H9 (cell line): ENCODE results near the gene MOV10L1. TPM values are rescaled to one million over a fixed set of nuclear protein-coding genes. Genes with fewer than 3 reads are reported as not detected.

Source experiments
- DNase-seq: peaks from one replicate; pipeline ENCODE4 v3.0.0-alpha.2; 2017
- H2AFZ ChIP-seq: one replicate; pipeline ENCODE4 v1.6.1; 2013; ENCODE audit warnings: mild to moderate bottlenecking, low read length, control low read depth, moderate library complexity
- H2AK5ac ChIP-seq: 2 replicates; pipeline ENCODE4 v1.6.1; 2013; ENCODE audit warnings: low read length, control low read depth, mixed read lengths; ENCODE audit not compliant: insufficient read length
- H2BK120ac ChIP-seq: one replicate; pipeline ENCODE4 v1.6.1; 2013; ENCODE audit warnings: low read depth, mild to moderate bottlenecking, low read length, control low read depth, inconsistent platforms; ENCODE audit not compliant: poor library complexity, severe bottlenecking
- H2BK12ac ChIP-seq: 2 replicates; pipeline ENCODE4 v1.6.1; 2013; ENCODE audit warnings: low read length, control low read depth, mixed read lengths, low read depth; ENCODE audit not compliant: insufficient read length
- H2BK15ac ChIP-seq: 2 replicates; pipeline ENCODE4 v1.6.1; 2013; ENCODE audit warnings: low read depth, low read length, control low read depth
- H2BK20ac ChIP-seq: one replicate; pipeline ENCODE4 v1.6.1; 2013; ENCODE audit warnings: low read depth, mild to moderate bottlenecking, low read length, control low read depth, inconsistent platforms; ENCODE audit not compliant: poor library complexity, severe bottlenecking
- H2BK5ac ChIP-seq: 2 replicates; pipeline ENCODE4 v1.6.1; 2013; ENCODE audit warnings: low read length, control low read depth, mixed read lengths; ENCODE audit not compliant: insufficient read length
- H3K14ac ChIP-seq: 2 replicates; pipeline ENCODE4 v1.6.1; 2013; ENCODE audit warnings: low read length, control low read depth; ENCODE audit not compliant: insufficient read depth
- H3K18ac ChIP-seq: 2 replicates; pipeline ENCODE4 v1.6.1; 2013; ENCODE audit warnings: low read depth, mild to moderate bottlenecking, mixed read lengths, low read length, control low read depth; ENCODE audit not compliant: insufficient read length
- H3K23ac ChIP-seq: 2 replicates; pipeline ENCODE4 v1.6.1; 2013; ENCODE audit warnings: low read length, control low read depth, mixed read lengths, low read depth; ENCODE audit not compliant: insufficient read length
- H3K23me2 ChIP-seq: 2 replicates; pipeline ENCODE4 v1.6.1; 2013; ENCODE audit warnings: low read depth, mild to moderate bottlenecking, mixed read lengths, low read length, control low read depth; ENCODE audit not compliant: insufficient read length, poor library complexity, severe bottlenecking
- H3K27ac ChIP-seq: 2 replicates; pipeline ENCODE4 v1.5.1; 2013; ENCODE audit warnings: low read length, control low read depth, mixed read lengths, low read depth; ENCODE audit not compliant: insufficient read length
- H3K27me3 ChIP-seq: 2 replicates; pipeline ENCODE4 v1.6.1; 2013; ENCODE audit warnings: low read length, control low read depth, inconsistent platforms; ENCODE audit not compliant: insufficient read depth
- H3K4ac ChIP-seq: 2 replicates; pipeline ENCODE4 v1.6.1; 2013; ENCODE audit warnings: low read depth, mild to moderate bottlenecking, control low read depth, inconsistent platforms, low read length, moderate library complexity
- H3K4me1 ChIP-seq: 2 replicates; pipeline ENCODE4 v1.6.1; 2013; ENCODE audit warnings: low read length, control low read depth, inconsistent platforms; ENCODE audit not compliant: insufficient read depth
- H3K4me2 ChIP-seq: 2 replicates; pipeline ENCODE4 v1.6.1; 2013; ENCODE audit warnings: low read length, control low read depth, mixed read lengths; ENCODE audit not compliant: insufficient read length, insufficient read depth
- H3K56ac ChIP-seq: 2 replicates; pipeline ENCODE4 v1.6.1; 2013; ENCODE audit warnings: low read depth, mild to moderate bottlenecking, mixed read lengths, low read length, control low read depth; ENCODE audit not compliant: insufficient read length
- H3K79me1 ChIP-seq: 2 replicates; pipeline ENCODE4 v1.6.1; 2013; ENCODE audit warnings: low read depth, mild to moderate bottlenecking, moderate library complexity, low read length, control low read depth, inconsistent platforms; ENCODE audit not compliant: insufficient read depth, poor library complexity, severe bottlenecking
- H3K79me2 ChIP-seq: 2 replicates; pipeline ENCODE4 v1.6.1; 2013; ENCODE audit warnings: low read length, control low read depth, inconsistent platforms; ENCODE audit not compliant: insufficient read depth
- H3K9ac ChIP-seq: 2 replicates; pipeline ENCODE4 v1.6.1; 2013; ENCODE audit warnings: low read length, control low read depth, mixed read lengths; ENCODE audit not compliant: insufficient read length; ENCODE audit errors: extremely low read depth
- H3K9me3 ChIP-seq: one replicate; pipeline ENCODE4 v1.6.1; 2013; ENCODE audit warnings: low read depth, low read length, inconsistent platforms; ENCODE audit not compliant: control insufficient read depth
- H3T11ph ChIP-seq: one replicate; pipeline ENCODE4 v1.6.1; 2013; ENCODE audit warnings: mild to moderate bottlenecking, low read length, control low read depth, inconsistent platforms
- H4K20me1 ChIP-seq: one replicate; pipeline ENCODE4 v1.6.1; 2013; ENCODE audit not compliant: control insufficient read depth, insufficient read length, insufficient read depth
- H4K5ac ChIP-seq: 2 replicates; pipeline ENCODE4 v1.6.1; 2013; ENCODE audit warnings: low read depth, mild to moderate bottlenecking, mixed read lengths, low read length, control low read depth; ENCODE audit not compliant: insufficient read length
- H4K8ac ChIP-seq: replicated peaks from 2 replicates; pipeline ENCODE4 v1.6.1; 2013; ENCODE audit warnings: low read length, control low read depth, mixed read lengths, low read depth; ENCODE audit not compliant: insufficient read length
- H4K91ac ChIP-seq: 2 replicates; pipeline ENCODE4 v1.6.1; 2013; ENCODE audit warnings: low read depth, mild to moderate bottlenecking, moderate library complexity, mixed read lengths, low read length, control low read depth; ENCODE audit not compliant: insufficient read length
- H3K27ac Mint-ChIP-seq, 3 experiments: 2 replicates in 2 of 3; 3 replicates in 1 of 3; pipeline ENCODE4 v1.8.0; 2020 to 2021; ENCODE audit warnings: mixed read lengths in 3 of 3, mild to moderate bottlenecking in 1 of 3, moderate library complexity in 1 of 3
- H3K27me3 Mint-ChIP-seq: 2 replicates; pipeline ENCODE4 v1.8.0; 2021; ENCODE audit warnings: low read depth, mild to moderate bottlenecking, moderate library complexity, mixed read lengths
- H3K36me3 Mint-ChIP-seq, 3 experiments: 2 replicates in 2 of 3; 3 replicates in 1 of 3; pipeline ENCODE4 v1.8.0; 2020 to 2021; ENCODE audit warnings: low read depth in 3 of 3, mixed read lengths in 3 of 3; ENCODE audit not compliant: insufficient read depth in 1 of 3
- H3K4me1 Mint-ChIP-seq, 2 experiments: 2 replicates each; pipeline ENCODE4 v1.8.0; 2020; ENCODE audit warnings: mixed read lengths in 2 of 2
- H3K4me3 Mint-ChIP-seq, 2 experiments: 2 replicates in 1 of 2; 3 replicates in 1 of 2; pipeline ENCODE4 v1.8.0; 2020 to 2021; ENCODE audit warnings: mild to moderate bottlenecking in 2 of 2, mixed read lengths in 2 of 2, moderate library complexity in 1 of 2
- H3K9me3 Mint-ChIP-seq, 2 experiments: 2 replicates in 1 of 2; 3 replicates in 1 of 2; pipeline ENCODE4 v1.8.0; 2020; ENCODE audit warnings: mild to moderate bottlenecking in 2 of 2, mixed read lengths in 2 of 2, moderate library complexity in 1 of 2
- WGBS: extraction: QIAGEN DNeasy Blood & Tissue Kit; methylation state at CpG from one replicate; pipeline ENCODE4 v1.1.7; 2013; ENCODE audit warnings: missing lambda C conversion rate, low lambda C conversion rate, mixed read lengths; ENCODE audit not compliant: insufficient read length; ENCODE audit errors: extremely low coverage; 5-methylcytosine and 5-hydroxymethylcytosine counted together
- total RNA-seq: library from RNA; stranded (reverse); gene quantifications from 2 replicates; pipeline ENCODE4 v1.2.1, GENCODE V29; 2021
- TF ChIP-seq, protein P1 (sequence below): fragments of 200-600 bp; sonication (generic); conservative IDR thresholded peaks from 3 replicates; pipeline ENCODE4 v1.8.0; 2021; ENCODE audit warnings: antibody characterized with exemption, mild to moderate bottlenecking

Gene MOV10L1
- total RNA-seq, 1 experiment from 2014 or later: not detected

GRCh38 chr22:50061824-50062355, 27.9 kb upstream of the MOV10L1 start:
- no peak overlapping the region for H2BK12ac ChIP-seq
- H3K4me1 ChIP-seq: no peaks in the 10 kb centered on the region; the same call in 1 of the 2 replicates
- H3K79me1 ChIP-seq: no peaks in the 10 kb centered on the region
- no peak overlapping the region for H4K91ac ChIP-seq
- no peak overlapping the region for H3K23ac ChIP-seq
- H3K4me1 Mint-ChIP-seq: peaks cover 9 to 12% of the 10 kb centered on the region in 2 experiments
- H2BK20ac ChIP-seq: no peak overlapping the region
- H2BK120ac ChIP-seq: no peak overlapping the region
- H3K27me3 ChIP-seq: no peaks in the 10 kb centered on the region; the same call in 1 of the 2 replicates
- no peak overlapping the region for H3T11ph ChIP-seq
- H3K36me3 Mint-ChIP-seq: no peaks in the 10 kb centered on the region
- no peak overlapping the region for H3K27ac Mint-ChIP-seq
- no peak overlapping the region for H2AFZ ChIP-seq
- no peak for DNase-seq
- H2BK15ac ChIP-seq: no peak overlapping the region
- no peak overlapping the region for H2AK5ac ChIP-seq
- H3K79me2 ChIP-seq: no peaks in the 10 kb centered on the region
- H3K9me3 ChIP-seq: no peaks in the 10 kb centered on the region
- H4K8ac ChIP-seq: no peak overlapping the region
- TF ChIP-seq, protein P1, sequence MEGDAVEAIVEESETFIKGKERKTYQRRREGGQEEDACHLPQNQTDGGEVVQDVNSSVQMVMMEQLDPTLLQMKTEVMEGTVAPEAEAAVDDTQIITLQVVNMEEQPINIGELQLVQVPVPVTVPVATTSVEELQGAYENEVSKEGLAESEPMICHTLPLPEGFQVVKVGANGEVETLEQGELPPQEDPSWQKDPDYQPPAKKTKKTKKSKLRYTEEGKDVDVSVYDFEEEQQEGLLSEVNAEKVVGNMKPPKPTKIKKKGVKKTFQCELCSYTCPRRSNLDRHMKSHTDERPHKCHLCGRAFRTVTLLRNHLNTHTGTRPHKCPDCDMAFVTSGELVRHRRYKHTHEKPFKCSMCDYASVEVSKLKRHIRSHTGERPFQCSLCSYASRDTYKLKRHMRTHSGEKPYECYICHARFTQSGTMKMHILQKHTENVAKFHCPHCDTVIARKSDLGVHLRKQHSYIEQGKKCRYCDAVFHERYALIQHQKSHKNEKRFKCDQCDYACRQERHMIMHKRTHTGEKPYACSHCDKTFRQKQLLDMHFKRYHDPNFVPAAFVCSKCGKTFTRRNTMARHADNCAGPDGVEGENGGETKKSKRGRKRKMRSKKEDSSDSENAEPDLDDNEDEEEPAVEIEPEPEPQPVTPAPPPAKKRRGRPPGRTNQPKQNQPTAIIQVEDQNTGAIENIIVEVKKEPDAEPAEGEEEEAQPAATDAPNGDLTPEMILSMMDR: no peak
- no peak overlapping the region for H2BK5ac ChIP-seq
- H3K23me2 ChIP-seq: peaks cover 10% of the 10 kb centered on the region
- no CpG with 5 or more reads among the region's 17 CpGs for WGBS
- peaks cover 27% of the 10 kb centered on the region for H3K27me3 Mint-ChIP-seq
- no peaks in the 10 kb centered on the region for H4K20me1 ChIP-seq
- no peak overlapping the region for H3K4me3 Mint-ChIP-seq
- no peak overlapping the region for H3K27ac ChIP-seq
- no peak overlapping the region for H3K4me2 ChIP-seq
- no peak overlapping the region for H4K5ac ChIP-seq
- no peak overlapping the region for H3K9ac ChIP-seq
- H3K56ac ChIP-seq: no peak overlapping the region
- H3K4ac ChIP-seq: no peak overlapping the region
- no peak overlapping the region for H3K14ac ChIP-seq
- no peak overlapping the region for H3K18ac ChIP-seq
- H3K9me3 Mint-ChIP-seq: no peaks in the 10 kb centered on the region
